ENCODE measurements around the gene IRX6.
A peak's percentile ranks its signal among the peaks of the same experiment; 100 is the strongest.

Gene IRX6

DNA sequence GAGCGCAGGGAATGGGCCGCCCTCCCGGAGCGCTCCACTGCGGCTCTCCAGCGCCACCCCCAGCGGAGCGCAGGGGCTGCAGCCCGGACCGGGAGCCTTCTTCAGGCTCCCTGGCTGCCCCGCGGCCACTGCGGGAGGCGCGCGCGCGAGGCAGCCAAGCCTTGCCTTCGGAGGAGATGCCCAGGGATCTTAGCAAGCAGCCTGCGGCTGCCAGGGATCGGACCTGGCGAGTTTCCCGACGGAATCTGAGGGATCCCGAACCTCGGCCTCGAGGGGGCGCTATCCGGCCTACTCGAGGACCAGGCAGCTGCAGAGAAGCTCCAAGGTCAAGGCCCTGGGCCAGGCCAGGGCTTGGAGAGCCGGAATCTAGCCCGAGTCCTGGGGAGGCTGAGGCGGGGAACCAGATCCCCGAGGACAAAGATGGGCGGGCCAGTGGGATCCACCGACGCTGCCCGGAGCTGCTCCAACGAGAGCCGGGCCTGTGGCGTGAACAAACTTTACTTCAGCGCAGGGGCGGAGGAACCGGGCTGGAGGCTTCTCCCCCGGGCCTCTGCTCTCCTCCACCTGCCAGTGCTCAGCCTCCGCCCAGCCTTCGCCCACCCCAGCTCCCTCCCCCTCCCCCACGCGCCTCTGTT is at the start of gene IRX6:
Gene IRX6 (plus strand): TSS at position 567 of the 635 bp plus-strand sequence. CDS start 889 bp downstream, outside the sequence.
- TF ChIP-seq GATA2 (IDR thresholded peaks at IDR 0.05; ENCODE audit: low read depth, low read length): no peak
- TF ChIP-seq GATA3 (IDR thresholded peaks at IDR 0.05; ENCODE audit: low read depth, low read length): no peak

DNA sequence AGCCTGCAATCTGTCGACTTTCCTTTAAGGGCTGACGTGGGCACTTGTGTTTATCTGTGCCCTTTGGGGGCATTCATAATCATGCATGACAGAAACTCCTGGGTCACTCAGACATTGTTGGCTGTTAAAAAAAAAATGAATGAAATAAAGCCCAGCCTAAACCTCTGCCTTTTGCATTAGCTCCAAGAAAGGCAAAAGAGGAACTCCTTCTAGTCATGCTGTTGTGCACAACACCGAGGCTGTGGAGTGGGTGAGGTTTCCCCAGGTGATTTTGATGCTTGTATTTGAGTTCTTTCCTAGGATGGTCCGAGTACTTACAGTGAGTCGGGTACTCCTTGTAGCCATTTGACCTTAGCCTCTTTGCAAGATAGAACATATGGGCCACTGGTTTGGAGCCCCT is 49.6 kb upstream of the IRX6 start:
- TF ChIP-seq GATA3 (IDR thresholded peaks at IDR 0.05; ENCODE audit: low read depth, low read length) (no peak), GATA2 (IDR thresholded peaks at IDR 0.05; ENCODE audit: low read depth, low read length) (no peak)

DNA sequence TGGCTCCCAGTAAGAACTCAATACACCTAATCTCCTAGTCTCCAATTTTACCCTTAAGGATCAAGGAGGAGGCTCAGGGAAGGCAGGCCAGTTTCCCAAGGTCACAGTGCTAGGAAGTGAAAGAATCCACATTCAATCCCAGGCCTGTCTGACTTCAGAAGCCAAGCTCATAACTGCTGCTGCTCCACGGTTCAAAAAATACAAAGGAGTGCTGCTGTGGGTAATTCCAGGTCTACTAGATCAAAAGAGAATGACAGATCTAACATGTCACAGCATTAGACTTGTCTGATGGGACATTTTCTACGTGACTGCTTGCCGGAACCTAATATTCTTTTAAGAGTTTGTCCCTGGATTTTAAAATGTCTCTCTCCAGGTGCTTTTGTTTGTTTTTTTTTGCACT is 48.8 kb upstream of the IRX6 start:
- no peak for TF ChIP-seq GATA3 (IDR thresholded peaks at IDR 0.05; ENCODE audit: low read depth, low read length)
- TF ChIP-seq GATA2 (IDR thresholded peaks at IDR 0.05; ENCODE audit: low read depth, low read length): no peak

DNA sequence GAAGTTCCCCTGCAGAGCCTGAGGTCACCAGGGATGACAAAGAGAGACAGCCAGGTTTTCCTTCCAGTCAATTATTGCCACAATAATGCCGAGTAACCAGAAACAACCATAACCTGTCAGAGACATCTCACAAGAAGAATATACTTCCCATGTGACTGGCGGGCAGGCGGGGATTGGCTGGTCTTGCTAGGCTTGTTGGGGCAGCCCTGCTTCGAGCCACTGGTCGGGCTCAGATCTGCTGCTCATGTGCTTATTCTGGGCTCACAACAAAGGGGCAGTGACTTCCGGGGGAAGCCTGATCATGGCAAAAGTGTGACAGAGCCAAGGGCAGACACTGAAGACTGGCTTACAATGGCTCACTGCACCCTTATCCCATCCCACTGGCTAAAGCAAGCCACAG is 48.1 kb upstream of the IRX6 start:
- TF ChIP-seq GATA2 (IDR thresholded peaks at IDR 0.05; ENCODE audit: low read depth, low read length): no peak
- TF ChIP-seq GATA3 (IDR thresholded peaks at IDR 0.05; ENCODE audit: low read depth, low read length): no peak

DNA sequence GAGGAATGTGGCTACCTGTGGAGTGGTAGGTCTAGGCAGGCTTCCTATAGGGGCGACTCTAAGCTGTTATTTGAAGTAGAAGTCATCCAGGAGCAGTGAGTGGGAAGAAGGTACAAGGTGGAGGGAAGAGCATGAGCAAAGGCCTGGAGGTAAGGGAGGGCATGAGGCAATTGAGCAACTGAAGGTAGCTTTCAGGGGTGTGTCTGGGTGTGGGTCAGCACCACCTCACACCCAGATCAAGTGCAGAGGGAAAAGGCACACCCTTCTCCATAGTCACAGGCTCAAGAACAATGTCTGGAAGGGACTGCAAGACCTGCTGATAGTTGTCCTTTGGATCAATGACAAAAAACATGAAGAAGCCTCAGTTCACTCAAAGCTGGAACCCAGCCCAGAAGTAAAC is 46.5 kb upstream of the IRX6 start:
- TF ChIP-seq GATA3 (IDR thresholded peaks at IDR 0.05; ENCODE audit: low read depth, low read length) (no peak), GATA2 (IDR thresholded peaks at IDR 0.05; ENCODE audit: low read depth, low read length) (no peak)

DNA sequence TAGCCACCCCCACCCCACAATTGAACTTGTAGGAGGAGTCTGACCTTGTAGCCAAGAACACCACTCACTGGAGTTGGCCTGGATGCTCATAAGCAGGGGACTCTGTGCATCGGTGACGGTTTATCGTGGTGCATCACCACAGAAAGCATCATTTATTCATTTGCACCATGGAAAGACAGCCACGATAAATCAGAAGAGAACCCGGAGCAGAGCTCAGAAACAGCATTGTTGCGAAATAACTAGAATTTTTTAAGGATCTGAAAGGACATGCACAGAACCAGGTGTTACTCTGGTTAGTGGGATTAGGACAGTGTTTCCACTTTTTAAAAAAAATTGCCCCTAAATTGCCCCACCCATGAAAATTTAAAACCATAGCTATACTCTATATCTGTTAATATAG is 44.4 kb upstream of the IRX6 start:
- no peak for TF ChIP-seq GATA2 (IDR thresholded peaks at IDR 0.05; ENCODE audit: low read depth, low read length)
- no peak for TF ChIP-seq GATA3 (IDR thresholded peaks at IDR 0.05; ENCODE audit: low read depth, low read length)

DNA sequence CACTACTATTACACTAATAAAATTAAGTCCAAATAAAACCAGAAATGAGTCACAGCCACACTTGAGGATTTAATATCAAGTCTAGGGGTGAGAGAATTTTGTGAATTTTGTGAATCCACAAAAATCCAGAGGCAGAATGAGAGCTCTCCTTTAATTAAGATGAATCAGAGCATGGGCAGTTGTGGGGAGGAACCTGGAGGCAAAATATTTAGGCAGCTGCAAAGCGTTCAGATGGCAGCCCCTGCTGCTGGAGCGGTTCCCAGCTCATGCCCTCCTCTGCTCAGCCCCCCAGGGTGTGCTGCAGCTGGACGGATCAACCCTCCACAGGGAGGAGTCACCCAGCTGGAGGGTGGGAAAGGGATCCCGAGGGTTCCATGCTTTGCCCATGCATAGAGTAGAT is 43.4 kb upstream of the IRX6 start:
- TF ChIP-seq GATA3 (IDR thresholded peaks at IDR 0.05; ENCODE audit: low read depth, low read length) (no peak), GATA2 (IDR thresholded peaks at IDR 0.05; ENCODE audit: low read depth, low read length) (no peak)

DNA sequence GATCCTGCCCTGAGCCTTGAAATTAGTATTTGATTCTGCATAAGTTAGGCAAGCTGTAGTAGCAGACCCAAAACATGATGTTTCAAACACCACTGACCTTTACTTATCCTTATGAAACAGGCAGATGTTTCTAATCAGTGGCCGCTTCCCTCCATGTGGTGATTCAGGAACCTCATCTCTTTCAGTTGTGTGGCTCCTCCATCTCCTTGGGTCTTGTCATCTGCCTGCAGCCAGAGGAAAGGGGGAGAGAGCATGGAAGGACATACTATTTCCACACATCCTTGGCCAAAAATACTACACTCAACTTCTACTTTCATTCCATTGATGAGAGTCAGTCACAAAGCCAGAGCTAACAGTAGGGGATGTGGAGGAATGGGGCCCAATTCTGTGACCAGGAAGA is 41.6 kb upstream of the IRX6 start:
- TF ChIP-seq GATA3 (IDR thresholded peaks at IDR 0.05; ENCODE audit: low read depth, low read length) (no peak), GATA2 (IDR thresholded peaks at IDR 0.05; ENCODE audit: low read depth, low read length) (no peak)

DNA sequence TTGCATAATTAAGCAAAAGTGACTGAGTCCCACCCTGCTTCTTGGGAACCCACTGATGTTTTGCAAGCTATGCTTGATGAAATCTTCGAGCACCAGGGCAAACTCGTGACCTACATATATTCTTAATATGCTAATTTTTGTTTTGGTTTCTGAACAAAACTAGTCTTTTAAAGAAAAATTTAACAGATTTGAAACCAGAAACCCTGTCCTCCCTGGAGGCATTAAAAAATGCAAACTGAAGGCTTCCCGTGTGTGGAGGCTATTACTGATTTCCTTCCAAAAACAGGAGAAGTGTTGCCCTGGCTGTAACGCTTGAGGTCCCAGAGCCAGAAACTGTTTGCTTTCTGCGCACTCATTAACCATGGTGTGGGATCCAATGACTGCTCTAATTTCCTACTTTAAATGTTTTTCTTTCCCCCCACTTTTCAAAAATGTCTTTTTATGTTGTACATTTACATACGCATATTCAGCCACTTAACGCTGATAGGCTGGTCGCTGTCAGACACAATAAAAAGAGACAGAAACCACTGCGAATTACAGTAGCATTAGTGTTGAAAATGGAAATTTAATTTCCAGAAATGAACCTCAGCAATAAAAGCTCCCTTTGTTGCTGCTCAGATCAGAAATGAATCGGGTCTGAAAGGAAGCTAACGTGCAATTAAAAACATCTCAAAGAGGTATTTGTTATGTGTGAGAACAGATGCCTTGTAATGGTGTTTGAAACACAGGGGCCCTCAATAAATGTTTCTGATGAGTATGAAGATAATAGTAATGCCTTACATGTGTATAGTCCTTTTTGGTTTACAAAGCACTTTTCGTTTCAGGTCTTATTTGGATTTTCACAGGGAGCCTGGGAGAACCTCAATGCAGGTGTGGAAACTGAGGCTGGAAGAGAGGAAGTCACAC is 39.9 kb upstream of the IRX6 start:
- TF ChIP-seq GATA2 (IDR thresholded peaks at IDR 0.05; ENCODE audit: low read depth, low read length) (no peak; the same call in 1 of the 2 replicates), GATA3 (IDR thresholded peaks at IDR 0.05; ENCODE audit: low read depth, low read length) (peak; percentile 67; the same call in 1 of the 2 replicates)

DNA sequence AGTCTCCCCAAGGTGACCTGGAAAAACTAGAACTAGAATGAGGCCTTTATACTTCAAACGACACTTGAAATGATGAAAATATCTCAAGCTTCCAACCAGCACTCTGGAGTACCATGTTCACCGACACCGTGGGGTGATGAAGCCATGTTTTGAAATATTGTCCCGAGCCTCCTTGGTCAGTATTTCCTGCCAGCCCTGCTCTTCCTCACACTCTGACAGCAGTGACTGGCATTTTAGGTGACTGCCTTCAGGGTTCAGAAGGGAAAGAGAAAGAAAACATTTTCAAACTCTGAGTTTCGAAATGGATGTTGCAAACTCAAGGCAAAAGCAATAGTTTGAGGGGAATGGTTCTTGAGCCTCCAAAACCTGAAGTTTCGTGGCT is 39.3 kb upstream of the IRX6 start:
- no peak; the same call in 1 of the 2 replicates for TF ChIP-seq GATA3 (IDR thresholded peaks at IDR 0.05; ENCODE audit: low read depth, low read length)
- TF ChIP-seq GATA2 (IDR thresholded peaks at IDR 0.05; ENCODE audit: low read depth, low read length): no peak; the same call in 1 of the 2 replicates

DNA sequence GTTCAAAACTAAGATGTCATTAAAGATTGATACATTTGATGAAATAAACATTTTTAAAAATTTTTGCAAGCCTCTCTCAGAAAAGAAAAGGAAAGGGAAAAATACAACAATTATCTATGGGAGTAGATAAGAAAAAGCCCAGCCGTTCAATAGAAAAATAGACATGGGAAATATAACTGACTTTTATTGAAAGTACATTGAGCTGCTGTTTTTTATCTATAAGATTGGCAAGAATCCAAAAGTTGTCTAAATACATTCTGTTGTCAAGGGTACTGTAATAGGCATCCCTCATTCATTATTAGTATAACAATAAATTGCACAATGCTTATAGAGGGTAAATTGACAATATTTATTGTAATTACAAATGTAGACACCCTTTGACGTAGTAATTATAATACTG is 38.4 kb upstream of the IRX6 start:
- TF ChIP-seq GATA3 (IDR thresholded peaks at IDR 0.05; ENCODE audit: low read depth, low read length): peak; percentile 65
- no peak for TF ChIP-seq GATA2 (IDR thresholded peaks at IDR 0.05; ENCODE audit: low read depth, low read length)

DNA sequence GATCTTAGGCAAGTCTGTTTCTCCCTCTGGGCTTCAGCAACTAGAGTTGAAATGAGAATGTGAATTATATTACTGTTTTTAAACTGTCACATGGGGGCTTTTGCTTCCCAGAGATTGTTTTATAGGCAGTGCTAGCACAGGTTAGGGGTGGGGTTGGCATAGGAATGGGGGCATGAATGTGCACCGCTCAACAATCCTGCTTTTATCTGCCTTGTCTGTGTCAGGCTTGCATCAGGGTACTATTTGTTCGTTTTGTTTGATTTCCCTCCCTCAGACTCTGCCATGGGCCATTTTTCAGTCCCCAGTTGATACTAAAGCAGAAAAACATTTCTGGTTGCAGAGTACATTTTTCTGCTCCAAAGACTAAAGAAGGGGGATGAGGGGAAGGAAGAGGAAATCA is 34.6 kb upstream of the IRX6 start:
- TF ChIP-seq GATA2 (IDR thresholded peaks at IDR 0.05; ENCODE audit: low read depth, low read length) (no peak), GATA3 (IDR thresholded peaks at IDR 0.05; ENCODE audit: low read depth, low read length) (no peak)

DNA sequence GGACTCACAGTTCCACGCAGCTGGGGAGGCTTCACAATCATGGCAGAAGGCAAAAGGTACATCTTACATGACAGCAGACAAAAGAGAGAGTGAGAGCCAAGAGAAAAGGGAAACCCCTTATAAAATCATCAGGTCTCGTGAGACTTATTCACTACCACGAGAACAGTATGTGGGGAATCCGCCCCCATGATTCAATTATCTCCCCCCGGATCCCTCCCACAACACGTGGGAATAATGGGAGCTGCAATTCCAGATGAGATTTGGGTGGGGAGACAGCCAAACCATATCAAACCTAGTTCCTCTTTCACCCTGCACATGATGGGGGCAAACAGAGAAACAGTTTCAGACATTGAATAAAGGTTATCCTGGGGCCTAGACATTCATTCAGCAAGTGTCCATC is 32.2 kb upstream of the IRX6 start:
- TF ChIP-seq GATA2 (IDR thresholded peaks at IDR 0.05; ENCODE audit: low read depth, low read length): no peak
- no peak for TF ChIP-seq GATA3 (IDR thresholded peaks at IDR 0.05; ENCODE audit: low read depth, low read length)

DNA sequence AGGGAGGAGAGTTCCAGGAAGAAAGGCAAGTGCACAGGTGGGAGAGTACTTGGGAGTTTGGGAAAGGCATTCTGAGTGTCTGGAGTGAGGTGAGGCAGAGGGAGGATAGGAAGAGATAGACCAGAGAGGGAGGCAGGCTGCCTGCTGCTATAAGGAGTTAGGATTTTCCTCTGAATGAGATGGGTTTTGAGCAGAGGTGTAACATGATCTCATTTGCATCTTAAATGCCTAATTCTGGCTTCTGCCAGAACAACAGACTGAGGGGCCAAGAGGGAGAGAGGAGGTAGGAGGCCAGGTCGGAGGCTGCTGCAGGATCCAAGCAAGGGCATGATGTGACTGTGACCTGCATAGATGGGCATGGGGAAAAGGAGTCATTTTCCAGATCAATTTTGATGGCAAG is 31.5 kb upstream of the IRX6 start:
- TF ChIP-seq GATA3 (IDR thresholded peaks at IDR 0.05; ENCODE audit: low read depth, low read length) (no peak), GATA2 (IDR thresholded peaks at IDR 0.05; ENCODE audit: low read depth, low read length) (no peak)

DNA sequence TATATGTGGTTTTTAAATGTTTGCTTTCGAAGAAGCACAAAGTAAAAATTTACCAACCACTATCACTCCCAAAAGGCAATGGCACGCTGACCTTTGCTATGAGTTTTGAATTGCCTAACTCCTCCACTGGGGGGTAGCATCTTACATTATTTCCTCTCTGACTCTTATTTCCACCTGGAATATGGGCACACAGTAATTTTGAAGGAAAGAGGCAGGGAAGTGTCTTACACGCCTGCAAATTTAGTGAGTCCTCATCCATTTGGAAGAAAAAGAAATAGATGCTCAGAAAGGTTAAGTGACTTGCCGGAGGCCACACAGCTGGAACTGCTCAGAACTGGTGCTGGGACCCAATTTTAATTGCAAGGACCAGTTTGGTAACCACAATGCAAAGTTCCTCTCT is 29.9 kb upstream of the IRX6 start:
- TF ChIP-seq GATA2 (IDR thresholded peaks at IDR 0.05; ENCODE audit: low read depth, low read length) (no peak), GATA3 (IDR thresholded peaks at IDR 0.05; ENCODE audit: low read depth, low read length) (no peak)

Data from SH-SY5Y (cell line).